Omental fat pad (tissue), 4 donors: ENCODE results near the gene SEMA6B. TPM values are rescaled to one million over a fixed set of nuclear protein-coding genes. Genes with fewer than 3 reads are reported as not detected.

ENCODE experiments used
- ATAC-seq: fragments of 150-250 bp; one replicate; pipeline ENCODE4 v1.9.1; 2016; ENCODE audit warnings: mild to moderate bottlenecking, moderate library complexity; ENCODE audit not compliant: low FRiP score
- DNase-seq: peaks from one replicate; pipeline ENCODE4 v3.0.0-alpha.2; 2019; ENCODE audit warnings: low spot score
- total RNA-seq, 4 donors: library from RNA; depleted of rRNA; stranded (reverse); fragments of >200 nt; gene quantifications; one replicate each; pipeline ENCODE4 v1.1.0, GENCODE V29; 2016
- TF ChIP-seq, protein P1 (sequence below), 3 donors: fragments of 450-650 bp; IDR thresholded peaks; one replicate each; pipeline ENCODE4 v1.5.1; 2016 to 2017; ENCODE audit warnings: antibody characterized with exemption in 3 of 3, mild to moderate bottlenecking in 3 of 3, moderate library complexity in 2 of 3

Gene SEMA6B
- total RNA-seq, 4 donors from 2014 or later = 4.4 to 39.3 (median 10.9) TPM

DNA sequence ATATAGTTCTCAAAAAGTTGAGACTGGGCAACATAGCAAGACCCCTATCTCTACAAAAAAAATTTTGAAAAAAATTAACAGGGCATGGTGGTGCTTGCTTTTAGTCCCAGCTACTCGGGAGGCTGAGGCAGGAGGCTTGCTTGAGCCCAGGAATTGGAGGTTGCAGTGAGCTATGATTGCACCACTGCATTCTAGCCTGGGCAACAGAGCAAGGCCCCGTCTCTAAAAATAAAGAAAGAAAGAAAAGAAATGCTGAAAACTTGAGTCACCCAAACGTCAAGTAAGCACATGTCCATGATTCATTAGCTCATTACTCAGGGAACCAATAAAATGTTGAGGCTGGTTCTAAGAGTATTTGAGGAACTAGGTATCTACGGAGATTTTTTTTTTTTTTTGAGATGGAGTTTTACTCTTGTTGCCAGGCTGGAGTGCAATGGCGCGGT is 33.9 kb upstream of the SEMA6B start:
- no peak for DNase-seq
- no peak for ATAC-seq

DNA sequence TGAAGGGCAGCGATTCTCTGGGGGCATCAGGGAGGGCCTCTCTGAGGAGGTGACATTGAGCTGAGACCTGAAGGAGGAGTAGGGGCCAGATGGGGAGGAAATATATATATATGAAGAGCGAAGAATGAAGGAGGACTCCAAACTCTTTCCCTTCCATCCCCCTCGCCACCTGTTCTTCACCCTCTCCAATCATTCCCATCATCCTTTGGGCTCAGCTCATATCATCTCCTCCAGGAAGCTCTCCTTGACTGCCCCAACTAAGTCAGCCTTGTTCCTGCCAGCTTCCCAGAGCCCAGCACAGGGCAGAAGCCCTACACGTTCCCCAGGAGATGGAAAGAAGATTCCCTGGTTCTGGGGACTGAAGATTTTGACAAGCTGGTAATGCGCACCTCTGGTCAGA is 33.0 kb upstream of the SEMA6B start:
- no peak for ATAC-seq
- no peak for DNase-seq
- TF ChIP-seq, protein P1, sequence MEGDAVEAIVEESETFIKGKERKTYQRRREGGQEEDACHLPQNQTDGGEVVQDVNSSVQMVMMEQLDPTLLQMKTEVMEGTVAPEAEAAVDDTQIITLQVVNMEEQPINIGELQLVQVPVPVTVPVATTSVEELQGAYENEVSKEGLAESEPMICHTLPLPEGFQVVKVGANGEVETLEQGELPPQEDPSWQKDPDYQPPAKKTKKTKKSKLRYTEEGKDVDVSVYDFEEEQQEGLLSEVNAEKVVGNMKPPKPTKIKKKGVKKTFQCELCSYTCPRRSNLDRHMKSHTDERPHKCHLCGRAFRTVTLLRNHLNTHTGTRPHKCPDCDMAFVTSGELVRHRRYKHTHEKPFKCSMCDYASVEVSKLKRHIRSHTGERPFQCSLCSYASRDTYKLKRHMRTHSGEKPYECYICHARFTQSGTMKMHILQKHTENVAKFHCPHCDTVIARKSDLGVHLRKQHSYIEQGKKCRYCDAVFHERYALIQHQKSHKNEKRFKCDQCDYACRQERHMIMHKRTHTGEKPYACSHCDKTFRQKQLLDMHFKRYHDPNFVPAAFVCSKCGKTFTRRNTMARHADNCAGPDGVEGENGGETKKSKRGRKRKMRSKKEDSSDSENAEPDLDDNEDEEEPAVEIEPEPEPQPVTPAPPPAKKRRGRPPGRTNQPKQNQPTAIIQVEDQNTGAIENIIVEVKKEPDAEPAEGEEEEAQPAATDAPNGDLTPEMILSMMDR (IDR thresholded peaks at IDR 0.05) = no peak

More for the DNA sequence above, 33.9 kb upstream of the SEMA6B start:
- TF ChIP-seq, protein P1 (IDR thresholded peaks at IDR 0.05) = no peak

DNA sequence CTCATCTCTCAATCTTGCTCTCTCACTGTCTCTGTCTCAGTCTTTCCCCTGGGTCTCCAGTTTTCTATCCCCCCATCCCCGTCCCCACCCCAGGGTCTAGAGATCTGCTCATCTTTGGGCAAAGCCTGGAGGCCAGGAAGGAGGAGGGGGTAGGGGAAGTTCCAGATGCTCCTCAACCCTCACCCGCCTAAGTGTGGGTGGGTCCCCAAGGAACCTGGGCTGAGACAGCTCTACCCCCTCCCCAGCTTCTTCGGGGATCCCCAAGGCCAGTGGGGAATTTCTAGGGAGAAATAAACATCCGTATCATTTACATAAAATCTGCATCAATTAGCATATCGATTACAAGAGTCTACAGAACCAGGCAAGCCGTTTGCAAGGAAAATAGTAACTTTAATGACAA is 31.8 kb upstream of the SEMA6B start:
- DNase-seq (no peak), ATAC-seq (no peak)
- TF ChIP-seq, protein P1 (IDR thresholded peaks at IDR 0.05) = no peak

DNA sequence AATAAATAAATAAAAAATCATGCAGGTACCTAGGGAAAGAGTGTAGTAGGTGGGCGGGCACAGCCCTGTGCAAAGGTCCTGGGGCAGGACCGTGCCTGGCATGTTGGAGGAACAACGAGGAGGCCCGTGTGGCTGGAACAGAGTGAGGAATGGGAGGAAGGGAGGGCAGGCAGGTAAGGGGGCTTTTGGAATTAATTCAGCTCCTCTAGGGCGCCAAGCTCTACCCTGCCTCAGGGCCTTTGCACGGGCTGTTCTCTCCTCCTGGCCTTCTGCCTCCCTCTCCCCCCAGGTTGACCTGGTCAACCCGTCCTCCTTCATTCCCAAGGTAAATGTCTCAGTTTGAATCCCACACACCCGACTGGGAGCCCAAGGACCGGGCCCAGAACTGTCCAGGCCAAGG is 31.1 kb upstream of the SEMA6B start:
- DNase-seq = no peak
- ATAC-seq = no peak
- TF ChIP-seq, protein P1 (IDR thresholded peaks at IDR 0.05) = no peak

DNA sequence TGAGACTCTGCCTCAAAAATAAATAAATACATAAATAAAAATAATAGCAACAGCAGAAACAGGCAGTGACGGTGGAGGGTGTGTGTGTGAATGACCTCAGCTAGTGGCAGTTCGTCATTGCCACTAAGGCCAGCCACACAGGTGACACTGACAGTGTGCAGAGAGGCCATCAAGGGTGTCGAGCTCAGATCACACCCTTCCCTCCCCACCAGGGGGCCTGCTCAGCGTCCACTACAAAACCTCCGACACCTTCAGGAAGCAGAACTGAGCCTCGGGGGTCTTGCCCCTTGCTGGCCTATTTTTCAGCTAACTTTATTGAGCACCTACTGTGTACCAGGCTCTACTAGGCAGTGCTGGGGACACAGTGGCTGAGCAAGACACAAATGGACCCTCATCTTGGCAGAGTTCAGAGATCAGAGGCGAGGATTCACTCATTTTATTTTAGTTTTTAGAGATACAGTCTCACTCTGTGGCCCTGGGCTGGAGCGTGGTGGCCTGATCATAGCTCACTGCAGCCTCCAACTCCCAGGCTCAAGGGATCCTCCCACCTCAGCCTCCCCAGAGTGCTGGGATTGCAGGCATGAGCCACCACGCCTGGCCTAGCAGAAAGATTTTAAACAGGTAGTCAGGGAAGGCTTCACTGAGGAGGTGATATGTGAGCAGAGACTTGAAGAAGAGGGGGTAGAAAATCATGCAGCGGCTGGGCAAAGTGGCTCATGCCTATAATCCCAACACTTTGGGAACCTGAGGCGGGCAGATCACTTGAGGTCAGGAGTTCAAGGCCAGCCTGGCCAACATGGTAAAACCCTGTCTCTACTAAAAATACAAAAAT is 30.3 kb upstream of the SEMA6B start:
- TF ChIP-seq, protein P1 (IDR thresholded peaks at IDR 0.05) = no peak
- ATAC-seq = no peak
- DNase-seq = no peak

DNA sequence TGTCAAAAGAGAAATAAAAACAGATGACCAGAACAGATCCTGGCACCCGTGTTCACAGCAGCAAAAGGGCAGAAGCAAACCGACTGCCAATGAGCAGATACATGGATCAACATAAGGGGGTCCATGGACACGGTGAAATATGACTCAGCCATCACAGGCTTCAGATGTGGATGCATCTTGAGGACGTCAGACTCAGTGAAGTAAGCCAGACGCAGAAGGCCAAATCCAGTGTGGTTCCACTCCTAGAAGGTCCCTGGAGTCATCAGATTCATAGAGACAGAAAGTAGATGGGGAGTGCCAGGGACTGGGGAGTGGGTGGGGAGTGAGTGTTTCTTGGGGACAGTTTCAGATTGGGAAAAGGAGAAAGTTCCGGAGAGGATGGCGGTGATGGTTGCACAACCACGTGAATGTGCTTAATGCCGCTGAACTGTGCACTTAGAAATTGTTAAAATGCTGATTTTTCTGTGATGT is 28.8 kb upstream of the SEMA6B start:
- TF ChIP-seq, protein P1 (IDR thresholded peaks at IDR 0.05) = no peak
- no peak for DNase-seq
- no peak for ATAC-seq

DNA sequence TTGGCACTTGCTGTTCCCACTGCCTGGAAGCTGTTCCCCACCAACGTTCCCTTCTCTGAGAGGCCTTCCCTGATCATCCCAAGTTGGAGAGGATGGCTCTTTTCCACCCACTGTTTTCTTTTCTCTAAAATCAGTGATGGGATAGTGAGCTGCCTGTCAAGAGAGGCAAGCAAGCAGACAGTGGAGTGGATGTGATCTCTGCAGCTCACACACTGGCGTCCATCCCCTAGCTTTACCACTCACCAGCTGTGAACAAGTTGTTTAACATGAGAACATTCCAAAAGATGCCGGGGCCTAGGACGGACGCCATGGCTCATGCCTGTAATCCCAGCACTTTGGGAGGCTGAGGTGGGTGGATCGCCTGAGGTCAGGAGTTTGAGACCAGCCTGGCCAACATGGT is 28.0 kb upstream of the SEMA6B start:
- no peak for ATAC-seq

More for the DNA sequence above, 28.0 kb upstream of the SEMA6B start:
- TF ChIP-seq, protein P1 (IDR thresholded peaks at IDR 0.05) = no peak
- no peak for DNase-seq
